H9 (cell line): ENCODE data around the gene PLAA. TPM values are rescaled to one million over a fixed set of nuclear protein-coding genes. Genes with fewer than 3 reads are reported as not detected.

ENCODE experiments used
- DNase-seq: peaks from one replicate; pipeline ENCODE4 v3.0.0-alpha.2; 2017
- H2AFZ ChIP-seq: one replicate; pipeline ENCODE4 v1.6.1; 2013; ENCODE audit warnings: mild to moderate bottlenecking, low read length, control low read depth, moderate library complexity
- H2AK5ac ChIP-seq: 2 replicates; pipeline ENCODE4 v1.6.1; 2013; ENCODE audit warnings: low read length, control low read depth, mixed read lengths; ENCODE audit not compliant: insufficient read length
- H2BK120ac ChIP-seq: one replicate; pipeline ENCODE4 v1.6.1; 2013; ENCODE audit warnings: low read depth, mild to moderate bottlenecking, low read length, control low read depth, inconsistent platforms; ENCODE audit not compliant: poor library complexity, severe bottlenecking
- H2BK12ac ChIP-seq: 2 replicates; pipeline ENCODE4 v1.6.1; 2013; ENCODE audit warnings: low read length, control low read depth, mixed read lengths, low read depth; ENCODE audit not compliant: insufficient read length
- H2BK15ac ChIP-seq: 2 replicates; pipeline ENCODE4 v1.6.1; 2013; ENCODE audit warnings: low read depth, low read length, control low read depth
- H2BK20ac ChIP-seq: one replicate; pipeline ENCODE4 v1.6.1; 2013; ENCODE audit warnings: low read depth, mild to moderate bottlenecking, low read length, control low read depth, inconsistent platforms; ENCODE audit not compliant: poor library complexity, severe bottlenecking
- H2BK5ac ChIP-seq: 2 replicates; pipeline ENCODE4 v1.6.1; 2013; ENCODE audit warnings: low read length, control low read depth, mixed read lengths; ENCODE audit not compliant: insufficient read length
- H3K14ac ChIP-seq: 2 replicates; pipeline ENCODE4 v1.6.1; 2013; ENCODE audit warnings: low read length, control low read depth; ENCODE audit not compliant: insufficient read depth
- H3K18ac ChIP-seq: 2 replicates; pipeline ENCODE4 v1.6.1; 2013; ENCODE audit warnings: low read depth, mild to moderate bottlenecking, mixed read lengths, low read length, control low read depth; ENCODE audit not compliant: insufficient read length
- H3K23ac ChIP-seq: 2 replicates; pipeline ENCODE4 v1.6.1; 2013; ENCODE audit warnings: low read length, control low read depth, mixed read lengths, low read depth; ENCODE audit not compliant: insufficient read length
- H3K23me2 ChIP-seq: 2 replicates; pipeline ENCODE4 v1.6.1; 2013; ENCODE audit warnings: low read depth, mild to moderate bottlenecking, mixed read lengths, low read length, control low read depth; ENCODE audit not compliant: insufficient read length, poor library complexity, severe bottlenecking
- H3K27ac ChIP-seq: 2 replicates; pipeline ENCODE4 v1.5.1; 2013; ENCODE audit warnings: low read length, control low read depth, mixed read lengths, low read depth; ENCODE audit not compliant: insufficient read length
- H3K27me3 ChIP-seq: 2 replicates; pipeline ENCODE4 v1.6.1; 2013; ENCODE audit warnings: low read length, control low read depth, inconsistent platforms; ENCODE audit not compliant: insufficient read depth
- H3K4ac ChIP-seq: 2 replicates; pipeline ENCODE4 v1.6.1; 2013; ENCODE audit warnings: low read depth, mild to moderate bottlenecking, control low read depth, inconsistent platforms, low read length, moderate library complexity
- H3K4me1 ChIP-seq: 2 replicates; pipeline ENCODE4 v1.6.1; 2013; ENCODE audit warnings: low read length, control low read depth, inconsistent platforms; ENCODE audit not compliant: insufficient read depth
- H3K4me2 ChIP-seq: 2 replicates; pipeline ENCODE4 v1.6.1; 2013; ENCODE audit warnings: low read length, control low read depth, mixed read lengths; ENCODE audit not compliant: insufficient read length, insufficient read depth
- H3K56ac ChIP-seq: 2 replicates; pipeline ENCODE4 v1.6.1; 2013; ENCODE audit warnings: low read depth, mild to moderate bottlenecking, mixed read lengths, low read length, control low read depth; ENCODE audit not compliant: insufficient read length
- H3K79me1 ChIP-seq: 2 replicates; pipeline ENCODE4 v1.6.1; 2013; ENCODE audit warnings: low read depth, mild to moderate bottlenecking, moderate library complexity, low read length, control low read depth, inconsistent platforms; ENCODE audit not compliant: insufficient read depth, poor library complexity, severe bottlenecking
- H3K79me2 ChIP-seq: 2 replicates; pipeline ENCODE4 v1.6.1; 2013; ENCODE audit warnings: low read length, control low read depth, inconsistent platforms; ENCODE audit not compliant: insufficient read depth
- H3K9ac ChIP-seq: 2 replicates; pipeline ENCODE4 v1.6.1; 2013; ENCODE audit warnings: low read length, control low read depth, mixed read lengths; ENCODE audit not compliant: insufficient read length; ENCODE audit errors: extremely low read depth
- H3K9me3 ChIP-seq: one replicate; pipeline ENCODE4 v1.6.1; 2013; ENCODE audit warnings: low read depth, low read length, inconsistent platforms; ENCODE audit not compliant: control insufficient read depth
- H3T11ph ChIP-seq: one replicate; pipeline ENCODE4 v1.6.1; 2013; ENCODE audit warnings: mild to moderate bottlenecking, low read length, control low read depth, inconsistent platforms
- H4K20me1 ChIP-seq: one replicate; pipeline ENCODE4 v1.6.1; 2013; ENCODE audit not compliant: control insufficient read depth, insufficient read length, insufficient read depth
- H4K5ac ChIP-seq: 2 replicates; pipeline ENCODE4 v1.6.1; 2013; ENCODE audit warnings: low read depth, mild to moderate bottlenecking, mixed read lengths, low read length, control low read depth; ENCODE audit not compliant: insufficient read length
- H4K8ac ChIP-seq: replicated peaks from 2 replicates; pipeline ENCODE4 v1.6.1; 2013; ENCODE audit warnings: low read length, control low read depth, mixed read lengths, low read depth; ENCODE audit not compliant: insufficient read length
- H4K91ac ChIP-seq: 2 replicates; pipeline ENCODE4 v1.6.1; 2013; ENCODE audit warnings: low read depth, mild to moderate bottlenecking, moderate library complexity, mixed read lengths, low read length, control low read depth; ENCODE audit not compliant: insufficient read length
- H3K27ac Mint-ChIP-seq, 3 experiments: 2 replicates in 2 of 3; 3 replicates in 1 of 3; pipeline ENCODE4 v1.8.0; 2020 to 2021; ENCODE audit warnings: mixed read lengths in 3 of 3, mild to moderate bottlenecking in 1 of 3, moderate library complexity in 1 of 3
- H3K27me3 Mint-ChIP-seq: 2 replicates; pipeline ENCODE4 v1.8.0; 2021; ENCODE audit warnings: low read depth, mild to moderate bottlenecking, moderate library complexity, mixed read lengths
- H3K36me3 Mint-ChIP-seq, 3 experiments: 2 replicates in 2 of 3; 3 replicates in 1 of 3; pipeline ENCODE4 v1.8.0; 2020 to 2021; ENCODE audit warnings: low read depth in 3 of 3, mixed read lengths in 3 of 3; ENCODE audit not compliant: insufficient read depth in 1 of 3
- H3K4me1 Mint-ChIP-seq, 2 experiments: 2 replicates each; pipeline ENCODE4 v1.8.0; 2020; ENCODE audit warnings: mixed read lengths in 2 of 2
- H3K4me3 Mint-ChIP-seq, 2 experiments: 2 replicates in 1 of 2; 3 replicates in 1 of 2; pipeline ENCODE4 v1.8.0; 2020 to 2021; ENCODE audit warnings: mild to moderate bottlenecking in 2 of 2, mixed read lengths in 2 of 2, moderate library complexity in 1 of 2
- H3K9me3 Mint-ChIP-seq, 2 experiments: 2 replicates in 1 of 2; 3 replicates in 1 of 2; pipeline ENCODE4 v1.8.0; 2020; ENCODE audit warnings: mild to moderate bottlenecking in 2 of 2, mixed read lengths in 2 of 2, moderate library complexity in 1 of 2
- WGBS: extraction: QIAGEN DNeasy Blood & Tissue Kit; methylation state at CpG from one replicate; pipeline ENCODE4 v1.1.7; 2013; ENCODE audit warnings: missing lambda C conversion rate, low lambda C conversion rate, mixed read lengths; ENCODE audit not compliant: insufficient read length; ENCODE audit errors: extremely low coverage; 5-methylcytosine and 5-hydroxymethylcytosine counted together
- total RNA-seq: library from RNA; stranded (reverse); gene quantifications from 2 replicates; pipeline ENCODE4 v1.2.1, GENCODE V29; 2021
- TF ChIP-seq, protein P1 (sequence below): fragments of 200-600 bp; sonication (generic); conservative IDR thresholded peaks from 3 replicates; pipeline ENCODE4 v1.8.0; 2021; ENCODE audit warnings: antibody characterized with exemption, mild to moderate bottlenecking

PLAA gene
- total RNA-seq, 1 experiment from 2014 or later = 65.0 TPM

- H3K9me3 Mint-ChIP-seq = no peaks in the 10 kb centered on the region; a peak in 1 of 5 replicates
- Histone ChIP-seq H2AFZ (peak within 1 kb of the TSS; percentile 74), H3K9me3 (no peaks in the 10 kb centered on the region), H3K56ac (no peak within 1 kb of the TSS), H2BK15ac (no peak within 1 kb of the TSS), H3K23ac (no peak within 1 kb of the TSS), H2BK5ac (peak within 1 kb of the TSS; percentile 17), H3K9ac (peak within 1 kb of the TSS; percentile 95), H3K79me2 (no peaks in the 10 kb centered on the region), H2BK12ac (no peak within 1 kb of the TSS), H4K91ac (no peak within 1 kb of the TSS), H3K14ac (peak within 1 kb of the TSS; percentile 33; the same call in 1 of the 2 replicates), H2BK20ac (no peak within 1 kb of the TSS), H3K79me1 (no peaks in the 10 kb centered on the region), H3K4ac (no peak within 1 kb of the TSS), H2AK5ac (no peak within 1 kb of the TSS), H3K4me2 (peak within 1 kb of the TSS; percentile 98), H4K20me1 (no peaks in the 10 kb centered on the region), H3K23me2 (peaks cover 4% of the 10 kb centered on the region), H3K4me1 (no peaks in the 10 kb centered on the region), H4K8ac (no peak within 1 kb of the TSS), H3K18ac (peak within 1 kb of the TSS; percentile 67), H3K27me3 (no peaks in the 10 kb centered on the region), H3T11ph (no peak within 1 kb of the TSS), H4K5ac (no peak within 1 kb of the TSS), H2BK120ac (no peak within 1 kb of the TSS), H3K27ac (peak within 1 kb of the TSS; percentile 37)
- no CpG with 5 or more reads among the region's 53 CpGs for WGBS
- H3K27ac Mint-ChIP-seq = peak within 1 kb of the TSS; percentile 96 to 98 (median 97)
- H3K36me3 Mint-ChIP-seq = no peaks in the 10 kb centered on the region
- TF ChIP-seq, protein P1, sequence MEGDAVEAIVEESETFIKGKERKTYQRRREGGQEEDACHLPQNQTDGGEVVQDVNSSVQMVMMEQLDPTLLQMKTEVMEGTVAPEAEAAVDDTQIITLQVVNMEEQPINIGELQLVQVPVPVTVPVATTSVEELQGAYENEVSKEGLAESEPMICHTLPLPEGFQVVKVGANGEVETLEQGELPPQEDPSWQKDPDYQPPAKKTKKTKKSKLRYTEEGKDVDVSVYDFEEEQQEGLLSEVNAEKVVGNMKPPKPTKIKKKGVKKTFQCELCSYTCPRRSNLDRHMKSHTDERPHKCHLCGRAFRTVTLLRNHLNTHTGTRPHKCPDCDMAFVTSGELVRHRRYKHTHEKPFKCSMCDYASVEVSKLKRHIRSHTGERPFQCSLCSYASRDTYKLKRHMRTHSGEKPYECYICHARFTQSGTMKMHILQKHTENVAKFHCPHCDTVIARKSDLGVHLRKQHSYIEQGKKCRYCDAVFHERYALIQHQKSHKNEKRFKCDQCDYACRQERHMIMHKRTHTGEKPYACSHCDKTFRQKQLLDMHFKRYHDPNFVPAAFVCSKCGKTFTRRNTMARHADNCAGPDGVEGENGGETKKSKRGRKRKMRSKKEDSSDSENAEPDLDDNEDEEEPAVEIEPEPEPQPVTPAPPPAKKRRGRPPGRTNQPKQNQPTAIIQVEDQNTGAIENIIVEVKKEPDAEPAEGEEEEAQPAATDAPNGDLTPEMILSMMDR = no peak
- H3K4me1 Mint-ChIP-seq = peaks cover 18 to 19% of the 10 kb centered on the region in 2 experiments
- H3K4me3 Mint-ChIP-seq = peak within 1 kb of the TSS; percentile 88 to 93
- no peaks in the 10 kb centered on the region for H3K27me3 Mint-ChIP-seq
- peak; percentile 95 for DNase-seq
These were observed 9.1 kb upstream of the PLAA start, which contains the start of gene IFT74 for GRCh38 chr9:26955921-26956859. Gene IFT74, plus strand, starts transcription at chr9:26956412. Its CDS starts 5,556 bp downstream, at chr9:26961968.
